ENCODE results near the gene PLA2R1.

The PLA2R1 gene

DNA sequence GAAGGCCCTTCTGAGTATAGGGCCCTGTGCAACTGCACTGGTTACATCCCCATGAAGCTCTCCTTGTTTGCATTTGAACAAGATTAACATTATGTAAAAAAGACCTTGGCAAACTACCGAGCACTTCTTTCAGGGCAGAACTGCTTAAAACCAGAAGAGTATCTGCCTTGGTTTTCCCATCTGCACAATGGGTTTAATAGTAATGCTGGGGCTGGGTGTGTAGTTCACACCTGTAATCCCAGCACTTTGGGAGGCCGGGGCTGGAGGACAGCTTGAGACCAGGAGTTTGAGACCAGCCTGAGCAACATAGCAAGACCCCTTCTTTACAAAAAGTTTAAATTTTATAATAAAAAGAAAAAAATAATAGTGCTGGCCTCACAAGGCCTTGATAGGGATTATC is 8.5 kb downstream of the PLA2R1 start:
- Histone ChIP-seq H3K9me3 (ENCODE audit: severe bottlenecking) (no peaks in the 10 kb centered on the region), H3K27ac (ENCODE audit: poor library complexity, severe bottlenecking) (no peak overlapping the region), H3K36me3 (ENCODE audit: low read depth) (no peaks in the 10 kb centered on the region), H3K4me1 (ENCODE audit: insufficient read depth, poor library complexity, severe bottlenecking) (no peaks in the 10 kb centered on the region), H3K27me3 (ENCODE audit: insufficient read depth, poor library complexity, severe bottlenecking) (no peaks in the 10 kb centered on the region), H3K4me3 (ENCODE audit: severe bottlenecking) (no peak overlapping the region)
- no peak for TF ChIP-seq CTCF (IDR thresholded peaks at IDR 0.05; ENCODE audit: poor library complexity, severe bottlenecking)
- DNase-seq (ENCODE audit: low spot score) = no peak
- no peak for ATAC-seq (ENCODE audit: low read depth)

GRCh38 chr2:160052531-160052930 is 9.9 kb downstream of the PLA2R1 start:
- H3K27me3 ChIP-seq (ENCODE audit: insufficient read depth, poor library complexity, severe bottlenecking) = no peaks in the 10 kb centered on the region
- H3K27ac ChIP-seq (ENCODE audit: poor library complexity, severe bottlenecking) = no peak overlapping the region
- H3K4me3 ChIP-seq (ENCODE audit: severe bottlenecking) = no peak overlapping the region
- H3K36me3 ChIP-seq (ENCODE audit: low read depth) = no peaks in the 10 kb centered on the region
- no peaks in the 10 kb centered on the region for H3K4me1 ChIP-seq (ENCODE audit: insufficient read depth, poor library complexity, severe bottlenecking)
- no peak for TF ChIP-seq CTCF (IDR thresholded peaks at IDR 0.05; ENCODE audit: poor library complexity, severe bottlenecking)
- no peak for DNase-seq (ENCODE audit: low spot score)
- no peaks in the 10 kb centered on the region for H3K9me3 ChIP-seq (ENCODE audit: severe bottlenecking)
- ATAC-seq (ENCODE audit: low read depth) = no peak

GRCh38 chr2:160051371-160051800 is 11.0 kb downstream of the PLA2R1 start:
- no peaks in the 10 kb centered on the region for H3K4me1 ChIP-seq (ENCODE audit: insufficient read depth, poor library complexity, severe bottlenecking)
- no peak overlapping the region for H3K4me3 ChIP-seq (ENCODE audit: severe bottlenecking)
- no peaks in the 10 kb centered on the region for H3K36me3 ChIP-seq (ENCODE audit: low read depth)
- no peak overlapping the region for H3K27ac ChIP-seq (ENCODE audit: poor library complexity, severe bottlenecking)
- H3K27me3 ChIP-seq (ENCODE audit: insufficient read depth, poor library complexity, severe bottlenecking) = no peaks in the 10 kb centered on the region
- no peaks in the 10 kb centered on the region for H3K9me3 ChIP-seq (ENCODE audit: severe bottlenecking)
- TF ChIP-seq CTCF (IDR thresholded peaks at IDR 0.05; ENCODE audit: poor library complexity, severe bottlenecking) = no peak
- DNase-seq (ENCODE audit: low spot score) (no peak), ATAC-seq (ENCODE audit: low read depth) (no peak)

- Histone ChIP-seq H3K4me3 (ENCODE audit: severe bottlenecking) (no peak overlapping the region), H3K36me3 (ENCODE audit: low read depth) (no peaks in the 10 kb centered on the region), H3K27me3 (ENCODE audit: insufficient read depth, poor library complexity, severe bottlenecking) (no peaks in the 10 kb centered on the region), H3K27ac (ENCODE audit: poor library complexity, severe bottlenecking) (no peak overlapping the region), H3K9me3 (ENCODE audit: severe bottlenecking) (no peaks in the 10 kb centered on the region), H3K4me1 (ENCODE audit: insufficient read depth, poor library complexity, severe bottlenecking) (no peaks in the 10 kb centered on the region)
- no peak for TF ChIP-seq CTCF (IDR thresholded peaks at IDR 0.05; ENCODE audit: poor library complexity, severe bottlenecking)
- no peak for DNase-seq (ENCODE audit: low spot score)
- ATAC-seq (ENCODE audit: low read depth) = no peak
Measured at GRCh38 chr2:160050147-160050546, 12.3 kb downstream of the PLA2R1 start.

DNA sequence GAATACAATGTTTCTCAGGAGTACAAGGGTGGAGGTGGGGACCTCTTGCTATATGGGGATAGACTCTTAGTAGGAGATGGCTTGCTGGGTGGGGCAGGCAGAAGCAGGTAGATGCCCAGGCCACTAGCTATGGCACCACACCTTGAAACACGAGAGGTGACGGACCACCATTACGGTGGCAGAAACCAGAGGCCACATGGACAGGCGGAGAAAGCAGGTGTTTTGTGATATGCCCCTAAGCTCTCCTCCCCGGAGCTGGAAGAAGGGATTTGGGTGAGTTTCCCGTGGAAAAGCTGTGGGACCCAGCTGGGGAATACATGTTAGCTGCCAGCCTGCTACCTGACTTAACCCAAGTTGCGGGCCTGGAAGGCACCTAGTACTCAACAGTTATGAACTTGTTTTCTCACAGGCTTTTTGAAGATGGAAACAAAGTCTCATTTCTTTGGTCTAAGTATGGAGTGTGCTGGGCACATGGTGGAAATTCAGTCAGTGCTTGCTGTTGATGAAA is 16.7 kb downstream of the PLA2R1 start:
- DNase-seq (ENCODE audit: low spot score) = no peak

More for the DNA sequence above, 16.7 kb downstream of the PLA2R1 start:
- H3K4me1 ChIP-seq (ENCODE audit: insufficient read depth, poor library complexity, severe bottlenecking) = no peaks in the 10 kb centered on the region
- TF ChIP-seq CTCF (IDR thresholded peaks at IDR 0.05; ENCODE audit: poor library complexity, severe bottlenecking) = no peak
- no peaks in the 10 kb centered on the region for H3K9me3 ChIP-seq (ENCODE audit: severe bottlenecking)
- H3K4me3 ChIP-seq (ENCODE audit: severe bottlenecking) = no peak overlapping the region
- H3K36me3 ChIP-seq (ENCODE audit: low read depth) = no peaks in the 10 kb centered on the region
- no peak overlapping the region for H3K27ac ChIP-seq (ENCODE audit: poor library complexity, severe bottlenecking)
- H3K27me3 ChIP-seq (ENCODE audit: insufficient read depth, poor library complexity, severe bottlenecking) = no peaks in the 10 kb centered on the region
- no peak for ATAC-seq (ENCODE audit: low read depth)
